ENCODE results near the gene ACVR2A. TPM values are rescaled to one million over a fixed set of nuclear protein-coding genes. Genes with fewer than 3 reads are reported as not detected.

ACVR2A gene
- polyA plus RNA-seq, 1 donor (not counting 4 experiments of a cell fraction or from before 2014, with no cell fraction given) = 6.6 TPM

- no peak overlapping the region for H2AFZ ChIP-seq (ENCODE audit: control insufficient read depth, low read length)
- FAIRE-seq (peak; percentile 29), DNase-seq (ENCODE audit: low read depth, low spot score) (no peak)
- no peaks in the 10 kb centered on the region for H3K27me3 ChIP-seq (ENCODE audit: control insufficient read depth, extremely low read depth, insufficient read depth, low read length)
- dilution Hi-C loops (cut with MboI; ENCODE audit: extremely low pct_ligation_motif_present, low sequenced_read_pairs) = no loop called here
- no peaks in the 10 kb centered on the region for H3K4me1 ChIP-seq (ENCODE audit: control insufficient read depth, extremely low read depth, insufficient read depth, low read length)
- no peak overlapping the region for H3K4me2 ChIP-seq (ENCODE audit: control insufficient read depth, extremely low read depth, insufficient read depth, low read depth, low read length)
- H3K79me2 ChIP-seq (ENCODE audit: control insufficient read depth, insufficient read depth, low read length) = peaks cover 59% of the 10 kb centered on the region
- H3K9me1 ChIP-seq (ENCODE audit: control insufficient read depth, extremely low read depth, insufficient read depth, low read length) = no peaks in the 10 kb centered on the region
- H3K4me3 ChIP-seq (ENCODE audit: control insufficient read depth in 2 of 3, extremely low read depth in 1 of 3, insufficient read depth in 2 of 3, low read depth in 1 of 3, low read length in 3 of 3) = no peak overlapping the region
- no peak for TF ChIP-seq CTCF (optimal IDR thresholded peaks at IDR 0.05 in 1 of 3, IDR thresholded peaks at IDR 0.05 in 1 of 3, conservative IDR thresholded peaks at IDR 0.05 in 1 of 3; ENCODE audit: extremely low read depth in 1 of 3, insufficient read depth in 2 of 3, low read length in 3 of 3)
- TF ChIP-seq EZH2 (IDR thresholded peaks at IDR 0.05; ENCODE audit: low read length) = no peak
- peaks cover 2% of the 10 kb centered on the region for H4K20me1 ChIP-seq (ENCODE audit: control insufficient read depth, extremely low read depth, insufficient read depth, low read length)
- H3K9me3 ChIP-seq (ENCODE audit: control insufficient read depth, low read depth, low read length) = no peaks in the 10 kb centered on the region
- H3K27ac ChIP-seq (ENCODE audit: control insufficient read depth, insufficient read depth, low read length) = no peak overlapping the region
- no peak overlapping the region for H3K9ac ChIP-seq (ENCODE audit: control insufficient read depth, extremely low read depth, insufficient read depth, low read length)
- H3K36me3 ChIP-seq (ENCODE audit: control insufficient read depth in 2 of 2, extremely low read depth in 1 of 2, insufficient read depth in 2 of 2, low read length in 2 of 2) = no peaks in the 10 kb centered on the region
These were observed 6.6 kb downstream of the ACVR2A start for GRCh38 chr2:147851244-147851930.

DNA sequence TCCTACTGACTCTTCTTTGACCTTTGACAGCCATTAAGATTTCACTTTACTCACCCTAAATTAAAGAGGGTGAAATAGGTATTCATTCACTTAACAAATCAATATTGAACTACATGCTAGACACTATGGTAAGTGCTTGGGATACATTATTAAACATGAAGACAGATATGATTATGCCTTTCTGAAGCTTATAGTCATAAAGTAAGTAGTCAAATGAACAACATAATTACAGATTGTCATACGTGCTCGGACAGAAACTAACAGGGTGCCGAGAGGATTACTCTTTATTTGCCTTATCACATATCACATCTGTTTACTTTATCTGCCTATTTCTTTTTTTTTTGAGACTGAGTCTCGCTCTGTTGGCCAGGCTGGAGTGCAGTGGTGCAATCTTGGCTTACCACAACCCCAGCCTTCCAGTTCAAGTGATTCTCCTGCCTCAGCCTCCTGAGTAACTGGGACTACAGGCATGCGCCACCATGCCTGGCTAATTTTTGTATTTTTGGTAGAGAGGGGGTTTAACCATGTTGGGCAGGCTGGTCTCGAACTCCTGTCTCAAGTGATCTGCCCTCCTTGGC, 9.8 kb downstream of the ACVR2A start:
- Histone ChIP-seq H3K27ac (ENCODE audit: control insufficient read depth, insufficient read depth, low read length) (no peak overlapping the region), H3K9me1 (ENCODE audit: control insufficient read depth, extremely low read depth, insufficient read depth, low read length) (no peaks in the 10 kb centered on the region), H3K9ac (ENCODE audit: control insufficient read depth, extremely low read depth, insufficient read depth, low read length) (no peak overlapping the region), H2AFZ (ENCODE audit: control insufficient read depth, low read length) (no peak overlapping the region), H3K36me3 (ENCODE audit: control insufficient read depth in 2 of 2, extremely low read depth in 1 of 2, insufficient read depth in 2 of 2, low read length in 2 of 2) (no peaks in the 10 kb centered on the region), H3K4me1 (ENCODE audit: control insufficient read depth, extremely low read depth, insufficient read depth, low read length) (no peaks in the 10 kb centered on the region), H3K4me2 (ENCODE audit: control insufficient read depth, extremely low read depth, insufficient read depth, low read depth, low read length) (no peak overlapping the region), H3K9me3 (ENCODE audit: control insufficient read depth, low read depth, low read length) (no peaks in the 10 kb centered on the region), H3K27me3 (ENCODE audit: control insufficient read depth, extremely low read depth, insufficient read depth, low read length) (no peaks in the 10 kb centered on the region), H3K4me3 (ENCODE audit: control insufficient read depth in 2 of 3, extremely low read depth in 1 of 3, insufficient read depth in 2 of 3, low read depth in 1 of 3, low read length in 3 of 3) (no peak overlapping the region), H4K20me1 (ENCODE audit: control insufficient read depth, extremely low read depth, insufficient read depth, low read length) (no peaks in the 10 kb centered on the region), H3K79me2 (ENCODE audit: control insufficient read depth, insufficient read depth, low read length) (peaks cover 42% of the 10 kb centered on the region)
- dilution Hi-C loops (cut with MboI; ENCODE audit: extremely low pct_ligation_motif_present, low sequenced_read_pairs) = no loop called here
- TF ChIP-seq EZH2 (IDR thresholded peaks at IDR 0.05; ENCODE audit: low read length) (no peak), CTCF (optimal IDR thresholded peaks at IDR 0.05 in 1 of 3, IDR thresholded peaks at IDR 0.05 in 1 of 3, conservative IDR thresholded peaks at IDR 0.05 in 1 of 3; ENCODE audit: extremely low read depth in 1 of 3, insufficient read depth in 2 of 3, low read length in 3 of 3) (no peak)
- no peak for FAIRE-seq
- DNase-seq (ENCODE audit: low read depth, low spot score) = no peak
